Neural cell (in vitro differentiated cells): ENCODE measurements around the gene MCAT. TPM values are rescaled to one million over a fixed set of nuclear protein-coding genes. Genes with fewer than 3 reads are reported as not detected.

Source experiments
- H2AFZ ChIP-seq: fragments of 200-600, 300-800 bp; sonication (generic), shearing (Covaris generic); 2 replicates; pipeline ENCODE4 v1.6.0; 2014; ENCODE audit warnings: low read depth, mild to moderate bottlenecking, antibody characterized with exemption, low read length, moderate library complexity
- H3F3A ChIP-seq: fragments of 200-600 bp; shearing (Covaris generic); 2 replicates; pipeline ENCODE4 v1.6.1; 2016; ENCODE audit warnings: mild to moderate bottlenecking, moderate library complexity, mixed read lengths, antibody characterized with exemption, low read length; ENCODE audit not compliant: insufficient read depth, poor library complexity, severe bottlenecking
- H3K27ac ChIP-seq: fragments of 200-600, 300-800 bp; sonication (generic), shearing (Covaris generic); 2 replicates; pipeline ENCODE4 v1.5.1; 2014; ENCODE audit warnings: mild to moderate bottlenecking, low read length, moderate library complexity
- H3K27me3 ChIP-seq: fragments of 300-800, 200-600 bp; sonication (generic), shearing (Covaris generic); 2 replicates; pipeline ENCODE4 v1.6.0; 2014; ENCODE audit warnings: mild to moderate bottlenecking, low read depth, low read length, moderate library complexity; ENCODE audit not compliant: insufficient read depth
- H3K36me3 ChIP-seq: fragments of 300-800, 200-600 bp; sonication (generic), shearing (Covaris generic); 2 replicates; pipeline ENCODE4 v1.5.1; 2014; ENCODE audit warnings: mild to moderate bottlenecking, antibody characterized with exemption, low read length, moderate library complexity; ENCODE audit not compliant: insufficient read depth
- H3K4me2 ChIP-seq: fragments of 300-800, 200-600 bp; sonication (generic), shearing (Covaris generic); 2 replicates; pipeline ENCODE4 v1.6.0; 2014; ENCODE audit warnings: mild to moderate bottlenecking, low read length
- H3K4me3 ChIP-seq: fragments of 300-800, 200-600 bp; sonication (generic), shearing (Covaris generic); 2 replicates; pipeline ENCODE4 v1.5.1; 2014; ENCODE audit warnings: mild to moderate bottlenecking, low read length, moderate library complexity
- H3K79me2 ChIP-seq: fragments of 200-600 bp; shearing (Covaris generic); replicated peaks from 2 replicates; pipeline ENCODE4 v1.6.0; 2014; ENCODE audit warnings: mild to moderate bottlenecking, low read length, moderate library complexity; ENCODE audit not compliant: insufficient read depth
- H3K9ac ChIP-seq: fragments of 300-800, 200-600 bp; sonication (generic), shearing (Covaris generic); 2 replicates; pipeline ENCODE4 v1.6.1; 2016; ENCODE audit warnings: mild to moderate bottlenecking, low read length, mixed read lengths
- H3K9me2 ChIP-seq: fragments of 200-600 bp; shearing (Covaris generic); 2 replicates; pipeline ENCODE4 v1.6.1; 2016; ENCODE audit warnings: mild to moderate bottlenecking, low read length, mixed read lengths; ENCODE audit not compliant: insufficient read depth
- H3K9me3 ChIP-seq: fragments of 200-600, 300-800 bp; sonication (generic), shearing (Covaris generic); 2 replicates; pipeline ENCODE4 v1.6.1; 2016; ENCODE audit warnings: mild to moderate bottlenecking, mixed run types, low read length, moderate library complexity, mixed read lengths
- H4K20me1 ChIP-seq: fragments of 200-600 bp; shearing (Covaris generic); 2 replicates; pipeline ENCODE4 v1.6.1; 2016; ENCODE audit warnings: mild to moderate bottlenecking, mixed run types; ENCODE audit not compliant: insufficient read depth
- EP300 ChIP-seq: fragments of 450-650 bp; conservative IDR thresholded peaks from 2 replicates; pipeline ENCODE4 v1.6.1; 2014; ENCODE audit warnings: antibody characterized with exemption, mild to moderate bottlenecking, moderate library complexity; ENCODE audit not compliant: poor library complexity, severe bottlenecking
- EZH2 ChIP-seq: fragments of 200-600, 300-800 bp; shearing (Covaris generic), sonication (generic); IDR thresholded peaks from 2 replicates; pipeline ENCODE4 v1.6.1; 2014; ENCODE audit warnings: antibody characterized with exemption, low read length, borderline replicate concordance, mild to moderate bottlenecking; ENCODE audit not compliant: insufficient read depth, poor library complexity, severe bottlenecking
- MXI1 ChIP-seq: fragments of 450-650 bp; conservative IDR thresholded peaks from 2 replicates; pipeline ENCODE4 v1.6.1; 2014; ENCODE audit warnings: antibody characterized with exemption, mild to moderate bottlenecking; ENCODE audit not compliant: poor library complexity, severe bottlenecking
- POLR2AphosphoS5 ChIP-seq: IDR thresholded peaks from 2 replicates; pipeline ENCODE4 v1.6.1; 2012
- RAD21 ChIP-seq: fragments of 450-650 bp; conservative IDR thresholded peaks from 2 replicates; pipeline ENCODE4 v1.6.1; 2014; ENCODE audit warnings: antibody characterized with exemption, mild to moderate bottlenecking, moderate library complexity
- REST ChIP-seq: IDR thresholded peaks from 2 replicates; pipeline ENCODE4 v1.6.1; 2012; ENCODE audit warnings: borderline replicate concordance
- SMC3 ChIP-seq: fragments of 450-650 bp; conservative IDR thresholded peaks from 2 replicates; pipeline ENCODE4 v1.6.1; 2014; ENCODE audit warnings: antibody characterized with exemption, mild to moderate bottlenecking, moderate library complexity; ENCODE audit not compliant: poor library complexity
- TAF1 ChIP-seq: IDR thresholded peaks from 2 replicates; pipeline ENCODE4 v1.6.1; 2012; ENCODE audit warnings: low read depth
- polyA plus RNA-seq: library from polyadenylated mRNA; depleted of rRNA; stranded (reverse); fragments of >200 nt; gene quantifications from 2 replicates; pipeline ENCODE4 v1.2.3, GENCODE V29; 2014
- TF ChIP-seq, protein P1 (sequence below): fragments of 450-650 bp; IDR thresholded peaks from 2 replicates; pipeline ENCODE4 v1.5.1; 2014; ENCODE audit warnings: antibody characterized with exemption, mild to moderate bottlenecking, moderate library complexity; ENCODE audit not compliant: poor library complexity, severe bottlenecking

The MCAT gene
- polyA plus RNA-seq, 1 donor from 2014 or later, result 46.8 TPM

- Histone ChIP-seq H3K27me3 (no peaks in the 10 kb centered on the region), H3K4me2 (no peak overlapping the region), H2AFZ (no peak overlapping the region), H3K79me2 (no peaks in the 10 kb centered on the region), H4K20me1 (no peaks in the 10 kb centered on the region), H3F3A (no peaks in the 10 kb centered on the region), H3K4me3 (no peak overlapping the region), H3K9me3 (no peaks in the 10 kb centered on the region), H3K27ac (no peak overlapping the region), H3K9me2 (no peaks in the 10 kb centered on the region), H3K36me3 (no peaks in the 10 kb centered on the region), H3K9ac (no peak overlapping the region)
- TF ChIP-seq SMC3 (no peak), EP300 (no peak), MXI1 (no peak), POLR2AphosphoS5 (no peak), TAF1 (no peak), RAD21 (no peak), EZH2 (no peak), REST (no peak)
- TF ChIP-seq, protein P1, sequence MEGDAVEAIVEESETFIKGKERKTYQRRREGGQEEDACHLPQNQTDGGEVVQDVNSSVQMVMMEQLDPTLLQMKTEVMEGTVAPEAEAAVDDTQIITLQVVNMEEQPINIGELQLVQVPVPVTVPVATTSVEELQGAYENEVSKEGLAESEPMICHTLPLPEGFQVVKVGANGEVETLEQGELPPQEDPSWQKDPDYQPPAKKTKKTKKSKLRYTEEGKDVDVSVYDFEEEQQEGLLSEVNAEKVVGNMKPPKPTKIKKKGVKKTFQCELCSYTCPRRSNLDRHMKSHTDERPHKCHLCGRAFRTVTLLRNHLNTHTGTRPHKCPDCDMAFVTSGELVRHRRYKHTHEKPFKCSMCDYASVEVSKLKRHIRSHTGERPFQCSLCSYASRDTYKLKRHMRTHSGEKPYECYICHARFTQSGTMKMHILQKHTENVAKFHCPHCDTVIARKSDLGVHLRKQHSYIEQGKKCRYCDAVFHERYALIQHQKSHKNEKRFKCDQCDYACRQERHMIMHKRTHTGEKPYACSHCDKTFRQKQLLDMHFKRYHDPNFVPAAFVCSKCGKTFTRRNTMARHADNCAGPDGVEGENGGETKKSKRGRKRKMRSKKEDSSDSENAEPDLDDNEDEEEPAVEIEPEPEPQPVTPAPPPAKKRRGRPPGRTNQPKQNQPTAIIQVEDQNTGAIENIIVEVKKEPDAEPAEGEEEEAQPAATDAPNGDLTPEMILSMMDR, result no peak
These were observed 29.0 kb upstream of the MCAT start for GRCh38 chr22:43172191-43172590.

- Histone ChIP-seq H3K9ac (no peak overlapping the region), H3K4me2 (no peak overlapping the region), H3K27me3 (no peaks in the 10 kb centered on the region), H3K4me3 (no peak overlapping the region), H3F3A (no peaks in the 10 kb centered on the region), H4K20me1 (no peaks in the 10 kb centered on the region), H3K9me2 (no peaks in the 10 kb centered on the region), H3K36me3 (no peaks in the 10 kb centered on the region), H2AFZ (no peak overlapping the region), H3K79me2 (no peaks in the 10 kb centered on the region), H3K27ac (no peak overlapping the region), H3K9me3 (no peaks in the 10 kb centered on the region)
- TF ChIP-seq MXI1 (no peak), RAD21 (no peak), POLR2AphosphoS5 (no peak), REST (no peak), TAF1 (no peak)
These were observed 28.4 kb upstream of the MCAT start for GRCh38 chr22:43171607-43172006.
